GM13976 (cell line): ENCODE results near the gene VDAC1.

Experiments used
- DNase-seq: peaks from one replicate; pipeline ENCODE4 v3.0.0; 2012; ENCODE audit warnings: low spot score
- CTCF ChIP-seq: IDR thresholded peaks from 2 replicates; pipeline ENCODE4 v1.5.1; 2012; ENCODE audit warnings: borderline replicate concordance, mild to moderate bottlenecking; ENCODE audit not compliant: insufficient read depth; ENCODE audit errors: extremely low read depth, missing control alignments, control extremely low read depth
- in situ Hi-C: fragments of 300-500 bp; cut with MboI; formaldehyde crosslinking; loops from one replicate; pipeline ENCODE4 v1.12.0; 2022; ENCODE audit warnings: low sequenced_read_pairs, mixed read lengths, inconsistent platforms; ENCODE audit not compliant: unreplicated experiment

VDAC1 gene

DNA sequence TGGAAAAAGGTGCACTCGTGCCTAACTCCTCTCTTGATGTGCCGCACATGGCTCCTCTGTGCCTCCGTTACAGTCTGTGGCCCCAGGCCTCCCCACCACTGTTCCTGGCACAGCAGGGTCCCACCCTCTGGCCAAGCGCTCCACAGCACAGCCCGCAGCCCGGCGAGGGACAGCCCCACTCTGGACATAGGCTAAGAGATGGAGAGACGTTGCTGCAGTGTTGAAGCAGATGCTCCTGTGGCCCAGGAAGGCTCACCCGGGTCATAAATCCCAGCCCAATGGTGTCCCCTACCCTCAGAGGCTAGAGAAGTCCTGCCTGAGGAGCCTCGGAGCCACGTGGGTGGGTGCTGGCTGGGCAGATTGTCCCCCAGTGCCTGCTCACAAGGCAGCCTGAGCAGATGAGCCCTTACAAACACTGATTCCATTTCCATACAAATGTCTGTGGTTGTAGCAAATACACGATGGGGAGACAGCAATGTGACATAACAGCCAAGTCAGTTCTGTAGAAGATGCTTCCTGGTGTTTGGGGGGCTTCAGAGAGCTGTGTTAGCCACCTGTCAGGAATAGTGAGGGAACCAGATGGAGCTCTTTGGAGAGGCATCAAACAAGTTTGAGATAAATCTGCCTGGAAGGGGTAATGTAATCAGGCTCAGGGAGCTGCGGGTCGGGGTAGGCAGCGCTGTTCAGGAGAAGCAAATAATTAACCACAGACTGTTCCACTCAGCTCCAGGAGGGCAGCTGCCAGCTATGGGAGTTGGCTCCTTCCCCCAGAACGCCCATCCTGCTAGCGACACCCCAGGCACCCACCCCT is 78.1 kb downstream of the VDAC1 start:
- in situ Hi-C loops = no loop called here
- DNase-seq = no peak
- no peak for TF ChIP-seq CTCF

GRCh38 chr5:133925866-133926488 is 78.8 kb downstream of the VDAC1 start:
- DNase-seq = no peak
- TF ChIP-seq CTCF = no peak
- in situ Hi-C loops = no loop called here

- in situ Hi-C loops = no loop called here
- TF ChIP-seq CTCF = no peak
- no peak for DNase-seq
Observed at GRCh38 chr5:133925269-133925668, 79.5 kb downstream of the VDAC1 start.

- DNase-seq = no peak
- TF ChIP-seq CTCF = no peak
- in situ Hi-C loops = no loop called here
Observed at GRCh38 chr5:133924221-133924920, 80.4 kb downstream of the VDAC1 start.

GRCh38 chr5:133921979-133922378 is 82.8 kb downstream of the VDAC1 start:
- no peak for TF ChIP-seq CTCF
- in situ Hi-C loops = no loop called here
- no peak for DNase-seq
